Tongue (tissue), 1 donor: ENCODE data around the gene KRTAP10-7. TPM values are rescaled to one million over a fixed set of nuclear protein-coding genes. Genes with fewer than 3 reads are reported as not detected.

Experiments
- total RNA-seq: library from RNA; depleted of rRNA; stranded (reverse); fragments of >200 nt; gene quantifications from one replicate; pipeline ENCODE4 v1.2.3, GENCODE V29; 2014

Gene KRTAP10-7
- total RNA-seq, 1 donor from 2014 or later: not detected

Other genes starting within 250 kb of the KRTAP10-7 start
- gene TRPM2, start 247.0 kb upstream of the KRTAP10-7 start, total RNA-seq: 2.2 TPM
- 2.4 TPM for gene LRRC3, start 145.1 kb upstream of the KRTAP10-7 start, total RNA-seq
- gene KRTAP10-1, start 60.4 kb upstream of the KRTAP10-7 start, total RNA-seq: not detected
- not detected for gene KRTAP10-2, start 49.1 kb upstream of the KRTAP10-7 start, total RNA-seq
- not detected for gene KRTAP10-3, start 41.8 kb upstream of the KRTAP10-7 start, total RNA-seq
- not detected for gene KRTAP10-4, start 26.9 kb upstream of the KRTAP10-7 start, total RNA-seq
- gene KRTAP10-5, start 20.0 kb upstream of the KRTAP10-7 start, total RNA-seq: not detected
- gene KRTAP10-6, start 8.1 kb upstream of the KRTAP10-7 start, total RNA-seq: not detected
- not detected for gene KRTAP10-8, start 11.5 kb downstream of the KRTAP10-7 start, total RNA-seq
- gene KRTAP10-9, start 26.5 kb downstream of the KRTAP10-7 start, total RNA-seq: not detected
- not detected for gene KRTAP10-10, start 36.8 kb downstream of the KRTAP10-7 start, total RNA-seq
- not detected for gene KRTAP10-11, start 45.8 kb downstream of the KRTAP10-7 start, total RNA-seq
- gene KRTAP12-4, start 54.1 kb downstream of the KRTAP10-7 start, total RNA-seq: not detected
- gene KRTAP12-3, start 57.3 kb downstream of the KRTAP10-7 start, total RNA-seq: not detected
- gene KRTAP12-2, start 66.3 kb downstream of the KRTAP10-7 start, total RNA-seq: not detected
- gene KRTAP12-1, start 81.6 kb downstream of the KRTAP10-7 start, total RNA-seq: not detected
- gene KRTAP10-12, start 96.6 kb downstream of the KRTAP10-7 start, total RNA-seq: not detected
- 1.0 TPM for gene TSPEAR, start 111.0 kb downstream of the KRTAP10-7 start, total RNA-seq
- gene UBE2G2, start 201.2 kb downstream of the KRTAP10-7 start, total RNA-seq: 80.2 TPM
- gene SUMO3, start 217.5 kb downstream of the KRTAP10-7 start, total RNA-seq: 52.4 TPM